ENCODE results near the gene TRIOBP. TPM values are rescaled to one million over a fixed set of nuclear protein-coding genes. Genes with fewer than 3 reads are reported as not detected.
A peak's percentile ranks its signal among the peaks of the same experiment; 100 is the strongest.

Gene TRIOBP
- total and polyA plus RNA-seq, 2 of the 13 experiments (the other 11 are each of a cell fraction or from before 2014, with no cell fraction given), result 6.1 to 15.4 TPM

GRCh38 chr22:37659066-37659896 is 37.6 kb upstream of the TRIOBP start (continued):
- TF ChIP-seq BATF2 (CRISPR knock-in tag; IDR thresholded peaks at IDR 0.05) (0 out of 2 replicates have a peak, but pooled peaks have one; percentile 21), GFI1 (CRISPR knock-in tag; IDR thresholded peaks at IDR 0.05; ENCODE audit: borderline replicate concordance) (peak; percentile 20; the same call in 1 of the 2 replicates), KDM5A (IDR thresholded peaks at IDR 0.05; ENCODE audit: borderline replicate concordance, low read length) (peak; percentile 29; the same call in 1 of the 2 replicates), ZBTB46 (CRISPR knock-in tag; IDR thresholded peaks at IDR 0.05; ENCODE audit: borderline replicate concordance) (peak; percentile 7; the same call in 1 of the 2 replicates), CERS6 (CRISPR knock-in tag; IDR thresholded peaks at IDR 0.05) (no peak), SMAD3 (CRISPR knock-in tag; IDR thresholded peaks at IDR 0.05) (0 out of 2 replicates have a peak, but pooled peaks have one; percentile 52), ESRRA (CRISPR knock-in tag; IDR thresholded peaks at IDR 0.05; ENCODE audit: low read depth) (peak; percentile 78; the same call in 1 of the 2 replicates), KAT7 (CRISPR knock-in tag; IDR thresholded peaks at IDR 0.05; ENCODE audit: borderline replicate concordance) (peak; percentile 63), FOSL2 (CRISPR knock-in tag; IDR thresholded peaks at IDR 0.05) (0 out of 2 replicates have a peak, but pooled peaks have one; percentile 43), ATF2 (CRISPR knock-in tag; IDR thresholded peaks at IDR 0.05) (peak; percentile 82; the same call in 1 of the 2 replicates), MIER3 (CRISPR knock-in tag; IDR thresholded peaks at IDR 0.05; ENCODE audit: borderline replicate concordance) (peak; percentile 75; the same call in 1 of the 2 replicates), TBL1XR1 (IDR thresholded peaks at IDR 0.05; ENCODE audit: borderline replicate concordance, low read length, partially characterized antibody) (peak; percentile 19), FOXK1 (CRISPR knock-in tag; IDR thresholded peaks at IDR 0.05; ENCODE audit: borderline replicate concordance, low read depth) (peak; percentile 55; the same call in 1 of the 2 replicates), SIX4 (CRISPR knock-in tag; IDR thresholded peaks at IDR 0.05) (no peak), ZNF260 (CRISPR knock-in tag; IDR thresholded peaks at IDR 0.05; ENCODE audit: borderline replicate concordance, low read depth) (no peak), ZGPAT (CRISPR knock-in tag; IDR thresholded peaks at IDR 0.05) (peak; percentile 39; the same call in 1 of the 2 replicates), KLF6 (CRISPR knock-in tag; IDR thresholded peaks at IDR 0.05) (no peak; the same call in 1 of the 2 replicates), REL (CRISPR knock-in tag; conservative IDR thresholded peaks at IDR 0.05) (no peak)
